ENCODE data around the gene SLC16A10. TPM values are rescaled to one million over a fixed set of nuclear protein-coding genes. Genes with fewer than 3 reads are reported as not detected.

Gene SLC16A10
- total RNA-seq, 4 donors from 2014 or later: 0.45 to 5.3 (median 0.70) TPM

- no peak for TF ChIP-seq POLR2AphosphoS5 (IDR thresholded peaks at IDR 0.05)
- no peak for TF ChIP-seq EP300 (IDR thresholded peaks at IDR 0.05)
- TF ChIP-seq POLR2A (IDR thresholded peaks at IDR 0.05; ENCODE audit: low read depth): no peak
- TF ChIP-seq CTCF (IDR thresholded peaks at IDR 0.05): no peak
- intact Hi-C loops (cut with DNase I): no loop called here
- peaks cover 0 to 68% (median 32%) of the 10 kb centered on the region in 4 donors for H3K27me3 ChIP-seq
- WGBS: 20% methylated on average over 5 of the region's 5 CpGs
- H3K36me3 ChIP-seq: no peaks in the 10 kb centered on the region
- H3K9me3 ChIP-seq: no peaks in the 10 kb centered on the region
- H3K4me1 ChIP-seq: peaks cover 0 to 26% (median 23%) of the 10 kb centered on the region in 4 donors
- H3K27ac ChIP-seq (replicated peaks in 1 of 4): no peak overlapping the region
- no peak for DNase-seq (ENCODE audit: extremely low spot score)
- peak overlapping the region; percentile 59 to 68 (median 62) for H3K4me3 ChIP-seq
Measured at GRCh38 chr6:111086685-111087084, 618 bp upstream of the SLC16A10 start.

- Histone ChIP-seq H3K27ac (replicated peaks in 1 of 4) (no peak overlapping the region), H3K9me3 (no peaks in the 10 kb centered on the region), H3K4me1 (peaks cover 0 to 26% (median 23%) of the 10 kb centered on the region in 4 donors), H3K36me3 (no peaks in the 10 kb centered on the region), H3K4me3 (peak overlapping the region; percentile 59 to 68 (median 62)), H3K27me3 (peaks cover 0 to 59% (median 32%) of the 10 kb centered on the region in 4 donors)
- no peak for DNase-seq (ENCODE audit: extremely low spot score)
- 9% methylated on average over 21 of the region's 54 CpGs for WGBS
- no peak for TF ChIP-seq CTCF (IDR thresholded peaks at IDR 0.05)
- no peak for TF ChIP-seq EP300 (IDR thresholded peaks at IDR 0.05)
- TF ChIP-seq POLR2A (IDR thresholded peaks at IDR 0.05; ENCODE audit: low read depth): no peak
- no peak for TF ChIP-seq POLR2AphosphoS5 (IDR thresholded peaks at IDR 0.05)
- intact Hi-C loops (cut with DNase I): no loop called here
Measured at GRCh38 chr6:111087871-111088667, 766 bp downstream of the SLC16A10 start.

GRCh38 chr6:111088668-111089003 is 1.3 kb downstream of the SLC16A10 start:
- Histone ChIP-seq H3K36me3 (no peaks in the 10 kb centered on the region), H3K9me3 (no peaks in the 10 kb centered on the region), H3K4me3 (peak overlapping the region in 3 of 4 donors; percentile 59 to 68 (median 61)), H3K27ac (replicated peaks in 1 of 4) (no peak overlapping the region), H3K4me1 (peaks cover 0 to 26% (median 23%) of the 10 kb centered on the region in 4 donors), H3K27me3 (peaks cover 0 to 53% (median 32%) of the 10 kb centered on the region in 4 donors)
- TF ChIP-seq POLR2A (IDR thresholded peaks at IDR 0.05; ENCODE audit: low read depth) (no peak), CTCF (IDR thresholded peaks at IDR 0.05) (no peak), EP300 (IDR thresholded peaks at IDR 0.05) (no peak), POLR2AphosphoS5 (IDR thresholded peaks at IDR 0.05) (no peak)
- no peak for DNase-seq (ENCODE audit: extremely low spot score)
- intact Hi-C loops (cut with DNase I): no loop called here
- WGBS: 47% methylated on average over 5 of the region's 5 CpGs

GRCh38 chr6:111090766-111091165 is 3.5 kb downstream of the SLC16A10 start:
- peaks cover 0 to 32% (median 23%) of the 10 kb centered on the region in 4 donors for H3K27me3 ChIP-seq
- WGBS: 87% methylated on average over 4 of the region's 4 CpGs
- peaks cover 0 to 26% (median 23%) of the 10 kb centered on the region in 4 donors for H3K4me1 ChIP-seq
- H3K27ac ChIP-seq (replicated peaks in 1 of 4): no peak overlapping the region
- no peak for DNase-seq (ENCODE audit: extremely low spot score)
- intact Hi-C loops (cut with DNase I): no loop called here
- no peaks in the 10 kb centered on the region for H3K9me3 ChIP-seq
- H3K4me3 ChIP-seq: no peak overlapping the region
- TF ChIP-seq EP300 (IDR thresholded peaks at IDR 0.05) (no peak), POLR2AphosphoS5 (IDR thresholded peaks at IDR 0.05) (no peak), CTCF (IDR thresholded peaks at IDR 0.05) (no peak), POLR2A (IDR thresholded peaks at IDR 0.05; ENCODE audit: low read depth) (no peak)
- no peaks in the 10 kb centered on the region for H3K36me3 ChIP-seq
